GM10266 (cell line): ENCODE measurements around the gene PLBD1.

Source experiments
- DNase-seq: peaks from one replicate; pipeline ENCODE4 v3.0.0; 2012; ENCODE audit errors: extremely low spot score
- CTCF ChIP-seq: IDR thresholded peaks from 2 replicates; pipeline ENCODE4 v1.5.1; 2012; ENCODE audit warnings: mild to moderate bottlenecking, low read depth; ENCODE audit not compliant: control insufficient read depth, insufficient read depth; ENCODE audit errors: missing control alignments

PLBD1 gene

DNA sequence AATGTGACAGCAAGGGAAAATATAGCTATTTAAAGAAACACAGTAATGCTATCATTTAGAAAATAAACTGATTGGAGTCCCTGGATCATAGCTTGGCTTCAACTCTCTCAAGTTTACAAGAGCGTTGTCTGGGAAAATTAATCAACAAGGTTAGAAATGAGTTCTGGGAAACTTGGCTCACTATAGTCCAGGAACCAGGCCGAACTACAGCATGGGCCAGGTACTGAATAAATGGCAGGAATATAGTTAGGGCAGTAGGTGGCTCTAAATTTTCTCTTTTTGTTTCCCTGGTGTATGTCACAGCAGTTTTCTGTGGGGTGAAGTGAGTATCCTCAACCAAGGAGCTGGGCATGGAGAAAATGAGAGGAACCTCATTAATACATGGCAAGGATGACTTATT is 72.4 kb downstream of the PLBD1 start:
- no peak for TF ChIP-seq CTCF
- no peak for DNase-seq

- TF ChIP-seq CTCF = no peak
- DNase-seq = no peak
Measured at GRCh38 chr12:14482886-14483285, 84.8 kb downstream of the PLBD1 start.

GRCh38 chr12:14482361-14482760 is 85.3 kb downstream of the PLBD1 start:
- DNase-seq = no peak
- TF ChIP-seq CTCF = no peak

DNA sequence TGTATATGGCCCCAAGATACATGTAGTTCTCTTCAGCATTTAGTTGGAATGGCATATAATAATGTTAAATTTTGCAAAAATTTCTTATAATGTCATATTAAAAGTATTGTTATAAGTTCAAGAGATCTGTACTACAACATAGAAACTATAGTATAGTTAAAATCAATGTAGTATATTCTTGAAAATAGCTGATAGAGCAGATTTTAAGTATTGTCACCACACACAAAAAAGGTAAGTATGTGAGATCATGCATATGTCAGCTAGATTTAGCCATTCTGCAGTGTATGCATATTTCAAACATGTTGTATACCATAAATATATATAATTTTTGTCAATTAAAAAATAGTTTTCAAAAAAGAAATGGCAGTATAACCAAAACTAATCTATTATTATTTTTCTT is 86.5 kb downstream of the PLBD1 start:
- TF ChIP-seq CTCF = no peak
- no peak for DNase-seq

GRCh38 chr12:14479004-14479403 is 88.7 kb downstream of the PLBD1 start:
- no peak for TF ChIP-seq CTCF
- DNase-seq = no peak

DNA sequence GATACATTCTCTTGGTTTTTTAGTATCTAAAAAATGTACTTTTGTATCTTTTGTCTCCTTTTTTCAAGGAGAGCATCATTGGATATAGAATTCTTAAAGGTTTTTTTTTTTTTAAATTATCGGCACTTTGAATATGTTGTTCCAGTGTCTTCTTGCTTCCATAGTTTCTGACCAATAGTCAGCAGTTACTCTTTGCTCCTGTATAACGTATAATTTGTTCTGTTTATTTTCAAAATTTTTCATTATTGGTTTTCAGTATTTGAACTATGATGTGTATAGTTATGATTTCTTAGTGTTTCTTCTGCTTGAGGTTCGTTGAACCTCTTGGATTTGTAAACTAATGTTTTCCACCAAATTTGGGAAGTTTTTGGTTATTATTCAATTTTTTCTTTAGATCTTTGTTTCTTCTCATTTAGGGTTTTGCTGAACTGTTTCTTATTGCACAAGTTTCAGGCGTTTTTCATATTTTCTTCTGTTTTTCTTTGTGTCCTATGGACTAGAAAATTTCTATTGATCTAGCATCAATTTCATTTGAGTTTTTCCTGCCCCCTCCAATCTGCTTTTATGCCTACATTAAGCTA is 93.9 kb downstream of the PLBD1 start:
- DNase-seq = no peak
- TF ChIP-seq CTCF = no peak

DNA sequence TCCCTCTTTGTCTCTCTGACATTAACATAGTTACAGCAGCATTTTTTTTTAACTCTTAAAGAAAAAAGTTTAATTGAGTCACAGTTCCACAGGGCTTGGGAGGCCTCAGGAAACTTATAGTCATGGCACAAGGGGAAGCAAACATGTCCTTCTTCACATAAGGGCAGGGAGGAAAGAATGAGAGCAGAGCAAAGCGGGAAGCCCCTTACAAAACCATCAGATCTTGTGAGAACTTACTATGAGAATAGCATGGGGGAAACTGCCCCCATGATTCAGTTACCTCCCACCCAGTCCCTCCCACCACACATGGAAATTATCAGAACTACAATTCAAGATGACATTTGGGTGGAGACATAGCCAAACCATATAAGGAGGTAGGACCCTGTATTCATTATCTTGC is 96.2 kb downstream of the PLBD1 start:
- no peak for DNase-seq
- no peak for TF ChIP-seq CTCF
